ENCODE data around the gene RAP1GAP2. TPM values are rescaled to one million over a fixed set of nuclear protein-coding genes. Genes with fewer than 3 reads are reported as not detected.

Gene RAP1GAP2
- total and polyA plus RNA-seq, 2 of the 8 experiments (the other 6 are each of a cell fraction or from before 2014, with no cell fraction given) = 24.0 to 63.8 TPM

- Histone ChIP-seq H4K5ac (ENCODE audit: insufficient read length, low read depth, low read length) (no peak overlapping the region), H3K4me1 (replicated peaks in 1 of 4; ENCODE audit: control insufficient read depth in 3 of 4, insufficient read depth in 4 of 4, low read length in 3 of 4) (peaks cover 0 to 4% (median 2%) of the 10 kb centered on the region in 4 experiments; a peak in 4 of 7 replicates), H3K23ac (ENCODE audit: insufficient read length) (no peak overlapping the region), H3K4ac (replicated peaks; ENCODE audit: insufficient read length, low read depth, low read length) (no peak overlapping the region), H3K27ac (ENCODE audit: low read depth, low read length) (no peak overlapping the region), H2BK5ac (ENCODE audit: low read depth, low read length) (no peak overlapping the region), H2AK5ac (ENCODE audit: low read depth, low read length) (no peak overlapping the region), H3K4me3 (ENCODE audit: extremely low read depth in 1 of 4, insufficient read depth in 2 of 4, low read depth in 3 of 4, low read length in 4 of 4) (no peak overlapping the region), H4K91ac (replicated peaks; ENCODE audit: insufficient read length, low read length) (no peak overlapping the region), H3K56ac (replicated peaks; ENCODE audit: insufficient read length, low read depth, low read length) (no peak overlapping the region), H3K23me2 (ENCODE audit: low read depth, low read length) (peaks cover 6% of the 10 kb centered on the region), H2BK12ac (ENCODE audit: low read depth, low read length) (no peak overlapping the region), H3K4me2 (ENCODE audit: insufficient read depth in 1 of 2, low read depth in 2 of 2, low read length in 2 of 2) (no peak overlapping the region), H3K14ac (ENCODE audit: insufficient read length) (no peak overlapping the region), H2BK15ac (ENCODE audit: low read length) (no peak overlapping the region), H4K20me1 (replicated peaks in 1 of 2; ENCODE audit: control insufficient read depth in 1 of 2, insufficient read depth in 2 of 2, low read length in 2 of 2) (peaks cover 0 to 4% of the 10 kb centered on the region in 2 experiments), H2BK20ac (ENCODE audit: low read length) (no peak overlapping the region), H3K79me2 (ENCODE audit: control insufficient read depth in 1 of 2, insufficient read depth in 2 of 2, low read length in 2 of 2) (no peaks in the 10 kb centered on the region), H3K36me3 (ENCODE audit: control insufficient read depth in 2 of 4, insufficient read depth in 4 of 4, low read length in 3 of 4) (no peaks in the 10 kb centered on the region), H3K27me3 (replicated peaks in 1 of 4; ENCODE audit: control insufficient read depth in 3 of 4, extremely low read depth in 1 of 4, insufficient read depth in 3 of 4, low read length in 3 of 4) (no peaks in the 10 kb centered on the region), H2AFZ (ENCODE audit: low read length) (no peak overlapping the region), H3K79me1 (ENCODE audit: low read depth, low read length) (no peaks in the 10 kb centered on the region; the same call in 1 of the 2 replicates), H3K9ac (replicated peaks in 1 of 4; ENCODE audit: extremely low read depth in 1 of 4, low read depth in 3 of 4, low read length in 3 of 4) (no peak overlapping the region), H3K18ac (ENCODE audit: extremely low read depth, low read length) (no peak overlapping the region), H4K8ac (ENCODE audit: extremely low read depth, insufficient read depth, low read length) (no peak overlapping the region), H2BK120ac (replicated peaks; ENCODE audit: low read depth, low read length) (no peak overlapping the region), H3K9me3 (ENCODE audit: insufficient read depth in 2 of 2, low read depth in 1 of 2, low read length in 1 of 2) (no peaks in the 10 kb centered on the region)
- no peak for DNase-seq (ENCODE audit: low read depth in 1 of 2, low spot score in 2 of 2)
- no peak for FAIRE-seq
- CTCF ChIA-PET (ENCODE audit: partially characterized antibody) = interaction anchor here (0.7 to 1.8 kb wide), 3 partner anchors 9 to 761 kb away, joined by 3 to 6 read pairs (median 5); no protein-coding TSS in a partner anchor
- WGBS, 2 experiments (ENCODE audit: extremely low coverage in 1 of 2, insufficient coverage in 1 of 2, insufficient read length in 1 of 2, insufficient replicate concordance in 2 of 2, low coverage in 1 of 2, low lambda C conversion rate in 2 of 2, missing lambda C conversion rate in 1 of 2) = 72% methylated on average over 5 of the region's 6 CpGs; no CpG with 5 or more reads in 1 of the 2 experiments
- POLR2A ChIA-PET (ENCODE audit: partially characterized antibody) = interaction anchor here (0.5 kb wide), 1 partner anchor 23 kb away, joined by 3 read pairs; no protein-coding TSS in a partner anchor
- no peak for TF ChIP-seq POLR2A (IDR thresholded peaks at IDR 0.05; ENCODE audit: control extremely low read depth in 1 of 2, low read depth in 2 of 2, low read length in 2 of 2)
- no peak for TF ChIP-seq SRF (IDR thresholded peaks at IDR 0.05; ENCODE audit: low read depth, low read length)
- no peak for TF ChIP-seq POU5F1 (IDR thresholded peaks at IDR 0.05; ENCODE audit: low read depth, low read length)
- no peak for TF ChIP-seq TCF12 (IDR thresholded peaks at IDR 0.05; ENCODE audit: low read depth, low read length)
- no peak for TF ChIP-seq EGR1 (IDR thresholded peaks at IDR 0.05; ENCODE audit: borderline replicate concordance, low read depth, low read length)
- no peak for TF ChIP-seq TBP (IDR thresholded peaks at IDR 0.05; ENCODE audit: low read depth, low read length)
- no peak for TF ChIP-seq CTCF (IDR thresholded peaks at IDR 0.05; ENCODE audit: control extremely low read depth in 1 of 3, insufficient read depth in 1 of 3, low read depth in 1 of 3, low read length in 3 of 3)
- no peak for TF ChIP-seq SUZ12 (IDR thresholded peaks at IDR 0.05; ENCODE audit: low read length)
- TF ChIP-seq CTBP2 (IDR thresholded peaks at IDR 0.05; ENCODE audit: borderline replicate concordance, insufficient read depth, insufficient read length, low read length) = no peak
- no peak for TF ChIP-seq SP2 (IDR thresholded peaks at IDR 0.05; ENCODE audit: low read length)
- no peak for TF ChIP-seq GTF2F1 (IDR thresholded peaks at IDR 0.05; ENCODE audit: borderline replicate concordance, low read depth, low read length)
- TF ChIP-seq EP300 (IDR thresholded peaks at IDR 0.05; ENCODE audit: borderline replicate concordance in 1 of 2, low read depth in 2 of 2, low read length in 2 of 2) = no peak
Measured at GRCh38 chr17:2782055-2782454, 14.2 kb upstream of the RAP1GAP2 start.
